NCI-H1105 (cell line): ENCODE results near the gene DMPK.

Experiments used
- DNase-seq: peaks from one replicate; lab custom pipeline; 2025; lab: John Stamatoyannopoulos, UW

Gene DMPK, protein sequence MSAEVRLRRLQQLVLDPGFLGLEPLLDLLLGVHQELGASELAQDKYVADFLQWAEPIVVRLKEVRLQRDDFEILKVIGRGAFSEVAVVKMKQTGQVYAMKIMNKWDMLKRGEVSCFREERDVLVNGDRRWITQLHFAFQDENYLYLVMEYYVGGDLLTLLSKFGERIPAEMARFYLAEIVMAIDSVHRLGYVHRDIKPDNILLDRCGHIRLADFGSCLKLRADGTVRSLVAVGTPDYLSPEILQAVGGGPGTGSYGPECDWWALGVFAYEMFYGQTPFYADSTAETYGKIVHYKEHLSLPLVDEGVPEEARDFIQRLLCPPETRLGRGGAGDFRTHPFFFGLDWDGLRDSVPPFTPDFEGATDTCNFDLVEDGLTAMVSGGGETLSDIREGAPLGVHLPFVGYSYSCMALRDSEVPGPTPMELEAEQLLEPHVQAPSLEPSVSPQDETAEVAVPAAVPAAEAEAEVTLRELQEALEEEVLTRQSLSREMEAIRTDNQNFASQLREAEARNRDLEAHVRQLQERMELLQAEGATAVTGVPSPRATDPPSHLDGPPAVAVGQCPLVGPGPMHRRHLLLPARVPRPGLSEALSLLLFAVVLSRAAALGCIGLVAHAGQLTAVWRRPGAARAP

DNA sequence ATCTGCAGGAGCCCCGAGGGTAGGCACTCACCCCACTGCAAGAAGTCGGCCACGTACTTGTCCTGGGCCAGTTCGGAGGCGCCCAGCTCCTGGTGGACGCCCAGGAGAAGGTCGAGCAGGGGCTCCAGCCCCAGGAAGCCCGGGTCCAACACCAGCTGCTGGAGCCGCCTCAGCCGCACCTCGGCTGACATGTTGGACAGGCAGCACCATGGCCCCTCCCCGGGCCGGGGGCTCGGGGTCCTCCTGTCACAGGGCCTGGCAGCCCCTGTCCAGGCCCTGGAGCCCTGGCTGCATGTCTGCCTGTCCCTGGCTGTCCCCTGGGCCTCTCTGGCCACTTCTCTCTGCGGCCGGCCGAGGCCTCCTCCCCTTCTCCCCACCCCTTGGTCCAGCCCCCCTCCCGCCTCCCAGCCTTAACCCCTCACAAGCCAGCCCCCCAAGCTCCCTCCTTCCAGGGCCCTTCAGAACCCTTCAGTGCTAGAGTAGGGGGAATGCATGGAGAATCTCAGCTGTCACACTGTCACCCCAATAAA, at the start of gene DMPK:
TSS of gene DMPK (minus strand) at position 329 of the 530 bp plus-strand sequence. CDS start at position 191, 138 bp downstream.
- peak; percentile 64 for DNase-seq

DNA sequence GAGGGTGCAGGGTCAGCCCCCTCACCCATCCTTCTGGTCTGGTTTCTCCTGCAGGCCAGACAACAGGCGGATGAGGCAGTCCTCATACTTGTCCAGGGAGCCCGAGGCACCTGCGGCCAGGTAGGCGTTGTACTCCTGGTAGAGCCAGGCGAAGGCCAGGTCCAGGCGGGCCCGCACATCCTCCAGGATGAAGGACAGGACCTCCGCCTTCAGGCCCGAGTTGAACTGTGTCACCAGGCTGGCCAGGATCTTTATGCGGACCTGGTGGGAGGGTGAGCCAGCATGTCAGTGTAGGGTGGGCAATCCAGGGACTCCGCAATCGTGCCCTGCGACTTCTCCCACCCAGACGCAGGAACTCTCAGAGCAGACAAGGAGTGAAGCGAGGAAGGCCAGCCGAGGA, 46.7 kb upstream of the DMPK start:
- DNase-seq, result no peak

DNA sequence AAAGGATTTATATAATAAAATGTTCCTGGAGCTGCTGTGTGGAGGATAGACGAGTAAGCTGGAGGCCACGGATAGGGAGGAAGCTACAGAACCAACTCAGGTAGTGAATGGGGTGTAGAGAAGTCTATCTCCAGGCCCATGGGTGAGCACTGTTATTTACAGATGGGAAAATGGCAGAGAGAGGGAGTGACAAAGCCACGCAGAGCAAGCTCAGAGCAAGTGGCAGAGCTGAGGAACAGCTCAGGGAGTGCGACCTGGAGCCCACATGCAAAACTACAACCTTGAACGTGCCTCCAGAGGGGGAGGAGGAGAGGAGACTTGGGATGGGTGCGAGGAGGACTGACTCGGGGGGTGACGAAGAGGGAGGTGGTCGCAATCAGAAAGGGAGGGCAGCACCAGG, 46.2 kb upstream of the DMPK start:
- DNase-seq, result no peak

DNA sequence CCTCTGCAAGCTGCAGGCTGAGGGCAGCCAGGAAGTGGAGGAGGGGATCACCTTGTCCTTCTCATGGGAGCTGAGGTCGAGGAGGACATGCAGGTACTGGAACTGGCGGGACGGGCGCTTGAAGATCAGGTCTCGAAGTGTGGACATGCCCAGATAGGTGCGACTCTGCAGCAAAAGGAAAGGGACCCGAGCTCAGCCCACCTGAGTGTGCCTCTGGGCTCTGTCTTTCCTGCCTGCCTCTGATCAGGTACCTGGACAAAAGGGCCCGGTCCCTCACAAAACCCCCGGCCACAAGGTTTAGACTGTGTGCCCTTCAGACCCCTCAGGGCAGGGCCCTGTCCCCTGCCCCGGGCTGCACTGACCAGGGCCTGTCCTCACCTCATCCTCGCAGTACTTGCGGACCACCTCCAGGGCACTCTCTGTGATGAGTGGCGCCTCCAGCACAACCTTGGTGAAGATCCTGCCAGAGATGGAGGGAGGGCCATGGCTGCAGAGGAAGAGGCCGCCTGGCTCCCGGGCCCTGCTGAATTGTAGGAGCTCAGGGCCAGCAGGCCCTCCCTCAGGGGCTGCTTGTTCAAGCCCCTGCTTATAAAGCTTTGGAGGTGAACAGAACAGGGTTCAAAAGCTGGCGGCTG, 45.3 kb upstream of the DMPK start:
- DNase-seq, result no peak

DNA sequence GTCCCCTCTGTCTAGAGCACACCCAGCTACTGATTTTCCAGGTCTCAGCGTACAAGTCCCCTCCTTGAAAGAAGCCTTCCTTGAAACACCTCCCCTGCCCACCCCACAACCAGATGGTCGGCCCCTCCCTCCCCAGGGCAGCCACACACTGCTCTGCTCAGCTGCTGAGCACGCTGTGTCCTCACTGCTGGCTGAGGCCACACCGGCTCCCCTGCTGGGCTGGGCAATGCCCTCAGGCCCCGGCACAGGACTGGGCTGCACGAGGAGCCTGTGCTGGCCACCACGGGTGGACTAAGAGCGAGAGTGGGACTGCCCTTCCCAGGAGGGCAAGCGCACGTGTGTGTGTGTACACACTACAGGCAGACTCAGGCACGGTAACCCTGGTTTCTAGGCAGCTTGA, 44.6 kb upstream of the DMPK start:
- no peak for DNase-seq

DNA sequence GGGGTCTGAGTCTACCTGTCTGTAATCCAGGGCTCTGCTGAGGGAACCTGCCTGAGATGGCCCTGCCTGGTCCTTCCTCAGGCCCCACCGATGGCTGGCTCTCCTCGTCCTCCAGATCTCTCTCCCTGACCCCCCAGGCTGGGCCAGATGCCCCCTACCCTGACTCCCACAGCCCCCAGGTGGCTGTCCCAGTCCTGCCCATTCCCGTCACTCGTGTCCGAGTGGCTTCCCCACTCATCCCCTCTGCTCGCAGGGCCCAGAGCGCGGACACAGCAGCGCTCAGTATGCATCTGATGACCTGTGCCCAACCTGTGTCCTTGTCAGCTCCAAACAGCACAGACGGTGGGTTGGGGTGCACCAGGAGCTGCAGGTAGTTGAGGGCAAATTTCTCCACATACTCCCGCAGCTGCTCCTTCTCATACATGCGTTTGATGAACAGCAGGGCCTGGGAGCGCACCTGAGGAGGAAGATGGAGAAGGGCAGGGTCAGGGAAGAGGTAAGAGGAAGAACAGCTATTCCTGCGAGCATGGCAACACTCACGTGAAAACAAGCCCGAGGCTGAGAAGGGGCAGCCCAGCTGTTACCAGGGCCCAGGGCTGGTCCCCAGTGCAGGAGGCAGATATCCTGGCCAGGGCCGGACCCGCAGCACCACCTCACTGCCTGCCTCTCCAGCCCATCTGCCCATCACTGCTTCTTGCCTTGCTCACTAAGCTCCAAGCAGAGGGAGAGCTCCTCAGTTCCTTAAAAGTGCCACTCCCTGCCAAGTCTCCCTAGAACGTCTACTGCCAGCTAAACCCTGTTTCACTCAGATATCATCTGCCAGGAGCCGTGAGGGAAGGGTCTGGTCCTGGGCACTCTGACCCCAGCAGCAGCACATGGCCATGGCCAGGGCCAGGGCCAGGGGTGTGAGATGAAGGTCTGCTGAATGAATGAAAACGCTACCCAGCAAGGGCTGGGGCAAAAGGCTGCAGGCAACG, 43.9 kb upstream of the DMPK start:
- no peak for DNase-seq

DNA sequence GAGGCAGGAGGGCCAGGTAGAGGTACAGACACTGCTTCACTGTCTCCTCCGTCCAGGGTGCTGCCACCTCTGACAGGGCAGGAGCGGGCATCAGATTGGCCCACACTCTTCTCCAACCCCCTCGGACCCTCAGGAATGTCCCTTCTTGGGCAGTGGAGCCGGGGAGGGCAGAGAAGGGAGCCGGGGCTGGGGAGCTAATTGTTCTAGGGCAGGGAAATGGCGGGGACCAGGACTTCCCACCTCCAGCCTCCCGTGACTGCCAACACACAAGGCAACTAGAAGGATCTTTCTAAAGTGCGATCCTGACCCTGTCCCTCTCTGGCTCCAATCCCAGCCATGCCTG, 42.9 kb upstream of the DMPK start:
- no peak for DNase-seq

DNA sequence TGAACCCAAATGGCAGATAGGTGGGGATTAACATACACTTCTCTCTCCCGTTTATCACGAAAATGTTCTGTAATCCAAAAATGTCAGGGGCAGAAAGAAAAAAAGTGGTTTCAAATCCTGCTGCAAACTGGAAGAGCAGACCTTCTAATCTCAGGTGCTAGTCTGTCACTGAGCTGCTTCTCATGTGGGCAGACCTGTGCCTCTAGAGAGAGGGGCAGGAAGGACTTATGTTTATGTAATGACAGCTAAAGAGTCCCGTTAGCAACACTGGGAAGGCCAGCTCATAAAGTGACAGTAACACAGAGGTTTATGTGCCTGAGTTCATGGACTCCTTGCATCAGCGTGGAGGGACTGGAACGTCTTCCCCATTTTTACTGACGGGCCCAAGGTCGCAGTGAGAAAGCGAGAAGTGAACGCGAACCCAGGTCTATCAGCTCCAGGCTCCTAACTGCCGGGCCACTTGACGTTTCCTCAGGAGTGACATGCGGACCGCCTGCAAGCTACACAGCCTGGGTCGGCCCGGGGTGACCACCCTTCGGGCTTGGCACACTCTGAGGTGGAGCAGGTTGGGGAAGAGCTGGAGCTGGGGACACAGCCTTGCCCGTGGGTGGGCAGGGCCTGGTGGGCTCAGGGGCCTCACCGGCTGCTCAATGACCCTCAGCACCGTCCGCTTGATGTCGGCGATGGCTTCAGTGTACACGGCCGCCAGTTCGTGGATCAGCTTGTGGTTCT, 42.4 kb upstream of the DMPK start:
- no peak for DNase-seq

DNA sequence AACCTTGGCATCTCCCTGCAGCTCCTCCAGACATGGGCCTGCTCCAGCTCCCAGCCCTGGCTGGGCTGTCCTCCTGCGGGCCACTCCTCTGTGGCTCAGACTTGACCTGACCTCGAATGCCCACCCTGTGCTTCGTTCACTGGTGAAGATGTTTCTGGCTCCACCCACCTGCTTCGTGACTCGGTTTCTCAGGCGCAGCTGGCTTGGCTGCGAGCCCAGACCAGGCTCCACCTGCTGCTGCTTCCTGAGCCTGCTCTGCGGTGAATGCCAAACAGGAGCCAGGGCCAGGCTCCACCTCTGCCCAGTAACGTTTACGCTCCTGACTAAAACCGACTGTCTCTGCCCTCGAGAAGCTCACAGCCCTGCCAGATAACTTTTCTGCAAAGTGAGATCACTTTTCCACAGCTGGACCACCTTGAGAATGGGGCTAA, 41.8 kb upstream of the DMPK start:
- DNase-seq, result peak; percentile 77

DNA sequence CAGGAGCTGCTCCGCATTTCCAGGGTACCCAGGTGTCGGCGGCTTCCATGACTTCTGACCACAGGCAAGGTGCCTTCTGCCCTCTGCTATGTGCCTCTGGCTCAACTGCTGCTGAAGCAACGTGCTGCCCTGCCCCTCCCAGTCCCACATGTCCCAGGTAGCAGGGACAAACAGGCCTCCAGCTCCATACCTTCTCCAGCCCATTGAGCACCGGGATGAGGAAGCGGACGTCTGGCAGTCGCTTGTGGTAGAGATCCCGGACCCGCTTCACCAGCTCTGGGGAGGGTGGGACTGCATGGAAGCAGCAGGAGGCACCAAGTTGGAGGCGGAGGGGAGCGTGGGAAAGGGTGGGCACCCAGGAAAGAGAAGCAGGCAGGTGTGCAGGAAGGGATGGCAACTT, 40.9 kb upstream of the DMPK start:
- DNase-seq, result no peak

DNA sequence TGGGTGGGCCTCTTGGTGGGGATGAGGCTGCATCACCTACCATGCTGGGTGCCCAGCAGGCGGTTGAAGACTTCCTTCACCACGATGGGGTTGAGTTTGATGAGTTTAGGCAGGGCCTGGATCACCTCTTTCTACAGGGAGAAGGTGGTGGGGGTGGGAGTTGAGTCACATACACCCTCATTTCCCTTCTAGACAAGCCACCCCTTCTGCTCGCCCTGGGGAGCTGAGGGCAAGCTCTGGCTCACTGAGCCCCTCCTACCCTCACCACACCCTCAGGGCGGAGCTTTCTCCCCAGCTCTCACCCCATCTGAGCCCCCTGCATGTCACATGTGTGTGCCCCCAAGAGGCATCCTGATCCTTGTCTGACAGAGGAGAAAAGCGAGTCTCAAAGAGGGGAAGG, 40.4 kb upstream of the DMPK start:
- DNase-seq, result no peak

DNA sequence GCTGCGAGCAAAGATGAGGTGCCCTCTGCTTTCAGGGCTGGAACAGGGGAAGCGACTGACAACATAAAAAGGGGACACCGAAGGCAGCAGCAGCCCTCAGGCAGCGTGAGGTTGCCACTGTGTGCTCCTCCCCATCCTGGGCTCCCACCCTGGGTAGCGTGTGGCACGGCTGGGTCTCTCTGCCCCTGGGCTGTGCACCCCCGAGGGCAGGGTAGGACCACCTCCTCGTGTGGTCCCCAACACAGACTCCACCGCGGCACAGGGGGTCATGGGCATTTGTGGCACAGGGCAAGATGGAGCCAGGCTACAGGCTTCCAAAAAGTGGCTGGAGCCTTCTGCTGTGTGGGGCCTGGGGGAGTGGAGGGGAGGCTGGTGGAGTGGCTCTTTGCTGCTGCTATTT, 39.3 kb upstream of the DMPK start:
- DNase-seq, result no peak

DNA sequence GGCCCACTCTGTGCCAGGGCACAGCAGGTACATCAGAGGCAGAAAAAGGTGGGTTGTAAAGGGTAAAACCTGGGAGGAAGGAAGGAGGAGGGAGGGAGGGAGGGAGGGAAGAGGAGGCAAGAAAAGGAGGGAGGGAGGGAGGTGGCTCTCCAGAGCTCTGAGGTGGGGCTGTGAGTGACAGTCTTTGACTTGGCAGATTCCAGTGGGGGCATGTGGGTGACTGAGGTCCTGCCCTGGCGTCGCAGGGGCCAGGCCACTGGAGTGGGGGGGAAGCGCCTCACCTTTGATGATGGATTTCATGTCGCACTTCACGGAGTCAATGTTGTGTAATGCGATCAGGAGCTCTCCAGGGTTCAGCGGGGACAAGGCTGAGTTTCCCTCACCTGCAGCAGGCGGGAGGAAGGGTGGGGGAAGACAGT, 38.8 kb upstream of the DMPK start:
- no peak for DNase-seq

DNA sequence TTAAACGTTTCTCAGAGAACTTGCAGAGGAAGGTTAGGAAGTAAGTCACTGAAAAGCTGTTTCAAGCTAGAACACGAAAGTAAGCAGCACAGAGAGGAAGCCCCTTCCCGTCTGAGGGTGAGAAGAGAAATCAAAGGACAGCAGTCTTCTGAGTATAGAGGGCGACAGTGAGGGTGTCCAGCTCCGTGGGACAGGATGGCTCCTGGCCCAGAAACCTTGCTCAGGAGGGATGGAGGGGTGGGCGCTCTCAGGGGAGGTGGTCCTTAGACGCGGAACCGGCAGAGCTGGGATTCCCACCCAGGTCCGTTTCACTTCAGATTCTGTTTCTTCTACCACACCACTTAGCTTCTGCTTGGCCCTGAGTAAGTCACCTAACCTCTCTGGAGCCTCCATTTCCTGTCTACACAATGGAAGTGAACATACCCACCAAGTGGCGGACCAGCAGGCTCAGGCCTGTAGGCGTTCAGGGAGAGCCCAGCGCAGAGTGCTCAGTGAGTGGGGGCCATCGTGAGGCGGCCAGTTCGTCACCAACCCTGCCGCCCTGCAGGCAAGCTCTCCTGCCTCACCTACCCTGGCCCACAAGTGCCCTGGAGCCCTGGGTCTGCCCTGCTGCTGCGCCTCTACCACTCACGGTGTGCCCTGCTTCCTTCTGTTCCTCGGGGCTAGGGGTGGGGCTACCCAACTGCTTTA, 38.3 kb upstream of the DMPK start:
- DNase-seq, result no peak

DNA sequence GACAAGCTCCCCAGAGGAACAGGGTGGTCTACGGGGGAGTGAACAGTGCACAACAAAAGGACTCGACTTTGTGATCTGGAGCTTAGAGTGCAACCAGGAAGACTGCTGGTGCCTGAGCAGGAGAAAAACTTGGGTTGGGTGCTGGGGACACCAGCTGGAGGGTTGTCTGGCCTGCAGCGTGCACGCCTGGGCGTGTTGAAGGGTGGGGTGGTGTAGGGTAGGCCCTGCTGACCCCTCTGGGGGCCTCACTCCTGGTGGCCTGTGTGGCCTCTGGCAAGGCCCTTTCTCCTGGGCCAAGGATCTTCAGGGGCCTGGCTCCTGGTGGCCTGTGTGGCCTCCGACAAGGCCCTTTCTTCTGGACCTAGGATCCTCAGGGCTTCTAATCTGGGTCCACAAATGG, 37.5 kb upstream of the DMPK start:
- no peak for DNase-seq

DNA sequence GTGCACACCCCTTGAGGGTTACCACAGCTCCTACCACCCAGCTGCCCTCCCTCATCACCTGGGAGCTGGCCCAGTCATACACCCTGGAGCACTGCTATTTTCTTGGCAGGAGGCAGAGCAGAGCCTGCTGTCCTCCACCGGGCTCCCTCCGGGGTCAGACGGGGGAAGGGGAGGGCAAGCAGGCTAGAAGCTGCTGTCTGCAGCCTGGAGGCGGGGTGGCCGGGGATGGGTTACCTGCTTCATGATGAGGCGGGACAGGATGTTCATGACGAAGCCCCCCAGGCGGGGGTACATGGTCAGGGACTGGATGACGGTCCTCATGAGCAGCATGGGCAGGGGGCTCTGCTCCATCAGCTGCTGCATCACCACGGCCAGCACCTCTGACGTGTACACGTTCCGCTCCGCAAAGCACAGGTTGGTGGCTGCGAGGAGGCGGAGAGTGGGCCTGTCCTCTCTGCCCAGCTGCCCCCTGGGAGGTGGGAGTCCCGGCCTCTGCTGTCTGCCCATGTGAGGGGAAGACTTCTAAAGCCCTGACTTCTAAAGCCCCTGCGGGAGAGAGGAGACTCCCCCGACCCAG, 35.5 kb upstream of the DMPK start:
- no peak for DNase-seq

DNA sequence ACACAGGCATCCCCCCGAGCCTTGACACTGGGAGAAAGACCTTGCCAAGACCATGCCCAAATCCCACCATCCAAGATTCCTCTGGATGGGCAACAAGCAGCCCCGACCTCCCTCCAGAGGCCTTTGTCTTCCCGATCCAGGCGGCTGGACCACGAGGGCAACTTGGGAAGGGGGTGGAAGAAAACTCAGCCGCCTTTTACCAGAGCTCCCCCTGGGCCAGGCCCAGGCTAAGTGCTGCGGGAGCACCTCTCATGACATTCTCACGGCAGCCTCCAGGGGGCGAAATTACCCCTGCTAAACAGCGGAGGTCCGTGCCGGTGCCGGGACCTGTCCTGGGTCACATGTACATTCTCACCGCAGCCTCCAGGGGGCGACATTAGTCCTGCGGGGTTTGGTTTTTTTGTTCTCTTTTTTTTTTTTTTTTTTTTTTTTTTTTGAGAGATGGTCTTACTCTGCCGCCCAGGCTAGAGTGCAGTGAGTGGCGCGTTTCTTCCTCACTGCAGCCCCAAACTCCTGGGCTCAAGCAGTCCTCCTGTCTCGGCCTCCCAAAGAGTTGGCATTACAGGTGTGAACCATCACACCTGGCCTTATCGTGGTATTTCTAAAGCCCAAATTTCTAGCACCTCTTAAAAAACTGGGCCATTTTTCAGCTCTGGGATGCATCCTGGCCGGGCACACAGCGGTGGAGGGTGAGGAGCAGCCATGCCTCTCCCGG, 34.9 kb upstream of the DMPK start:
- peak; percentile 91 for DNase-seq

DNA sequence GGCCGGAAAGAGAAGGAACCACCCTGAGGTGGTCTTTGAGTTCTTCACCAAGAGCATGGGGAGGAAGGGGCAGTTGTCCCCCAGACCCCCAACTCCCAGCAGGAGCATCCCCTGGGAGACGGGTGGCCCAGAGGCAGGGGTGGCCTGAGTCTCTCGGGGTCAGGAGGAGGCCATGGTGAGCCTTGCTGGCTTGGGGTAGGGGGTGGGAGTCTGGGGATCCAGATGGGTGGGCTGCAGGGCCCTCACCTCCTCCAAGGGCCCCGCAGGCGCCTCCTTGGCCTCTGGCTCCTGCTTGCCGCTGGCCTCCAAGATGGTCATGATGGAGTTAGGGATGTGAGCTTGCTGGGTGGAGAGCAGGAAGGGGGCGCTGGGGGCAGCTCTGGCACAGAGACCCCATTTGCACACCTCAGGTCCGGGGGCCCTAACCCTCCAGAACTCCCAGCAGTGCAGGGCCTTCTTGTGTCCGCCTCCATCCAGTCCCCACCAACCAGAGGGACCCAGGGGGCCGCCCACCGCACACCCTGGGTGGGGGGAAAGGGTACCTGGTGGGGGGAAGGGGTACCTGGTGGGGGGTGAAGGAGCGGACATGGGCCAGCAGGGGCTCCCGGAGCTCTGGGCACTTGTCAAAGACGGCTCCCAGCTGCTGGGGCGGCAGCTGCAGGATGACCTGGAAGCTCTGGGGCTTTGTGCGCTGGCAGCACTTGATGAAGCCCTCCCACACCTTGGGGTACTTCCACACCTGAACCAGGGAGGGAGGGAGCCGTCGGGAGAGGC, 34.1 kb upstream of the DMPK start:
- no peak for DNase-seq
